Measurements from ENCODE around the gene ZFAND5.

Gene ZFAND5

GRCh38 chr9:72362118-72362531 lies 2.9 kb downstream of the ZFAND5 start:
- DNase-seq, result no peak

- no peak for DNase-seq
Measured at GRCh38 chr9:72361217-72361616, 3.8 kb downstream of the ZFAND5 start.

GRCh38 chr9:72360324-72360723 lies 4.7 kb downstream of the ZFAND5 start:
- DNase-seq, result no peak

GRCh38 chr9:72356041-72356582 lies 8.9 kb downstream of the ZFAND5 start:
- no peak for DNase-seq

GRCh38 chr9:72355153-72355552 lies 9.9 kb downstream of the ZFAND5 start:
- no peak for DNase-seq

GRCh38 chr9:72354704-72355103 lies 10.3 kb downstream of the ZFAND5 start:
- no peak for DNase-seq

- DNase-seq, result no peak
Measured at GRCh38 chr9:72353455-72354116, 11.4 kb downstream of the ZFAND5 start.

- no peak for DNase-seq
Measured at GRCh38 chr9:72352911-72353388, 12.1 kb downstream of the ZFAND5 start.

- no peak for DNase-seq
Measured at GRCh38 chr9:72351538-72352453, 13.2 kb downstream of the ZFAND5 start.

- DNase-seq, result no peak
Measured at GRCh38 chr9:72349911-72350310, 15.1 kb downstream of the ZFAND5 start.

- no peak for DNase-seq
Measured at GRCh38 chr9:72349240-72349639, 15.8 kb downstream of the ZFAND5 start.

GRCh38 chr9:72346333-72346732 lies 18.7 kb downstream of the ZFAND5 start:
- DNase-seq, result no peak

- no peak for DNase-seq
Measured at GRCh38 chr9:72338631-72339030, 26.4 kb downstream of the ZFAND5 start.

- DNase-seq, result no peak
Measured at GRCh38 chr9:72337286-72337685, 27.7 kb downstream of the ZFAND5 start.

GRCh38 chr9:72334658-72335337 lies 30.2 kb downstream of the ZFAND5 start:
- DNase-seq, result no peak

GRCh38 chr9:72333709-72334108 lies 31.3 kb downstream of the ZFAND5 start:
- DNase-seq, result no peak

GRCh38 chr9:72333197-72333596 lies 31.8 kb downstream of the ZFAND5 start:
- DNase-seq, result no peak

GRCh38 chr9:72332351-72332750 lies 32.7 kb downstream of the ZFAND5 start:
- no peak for DNase-seq

- no peak for DNase-seq
Measured at GRCh38 chr9:72327631-72328030, 37.4 kb downstream of the ZFAND5 start.

GRCh38 chr9:72326641-72327040 lies 38.4 kb downstream of the ZFAND5 start:
- no peak for DNase-seq

- no peak for DNase-seq
Measured at GRCh38 chr9:72324974-72325373, 40.0 kb downstream of the ZFAND5 start.

- DNase-seq, result no peak
Measured at GRCh38 chr9:72322678-72323077, 42.3 kb downstream of the ZFAND5 start.

GRCh38 chr9:72322259-72322658 lies 42.7 kb downstream of the ZFAND5 start:
- DNase-seq, result no peak

All from NCI-H526 treated with DMSO at 0.1 percent for 48 hours (cell line).